Right lobe of liver (tissue), 4 donors: ENCODE data around the gene GOLGA7B.

Experiments
- POLR2A ChIP-seq: fragments of 450-650 bp; IDR thresholded peaks from one replicate; pipeline ENCODE4 v1.6.1; 2017; ENCODE audit warnings: antibody characterized with exemption, mild to moderate bottlenecking
- TF ChIP-seq, protein P1 (sequence below), 4 donors: fragments of 200-600 bp in 3 of 4; fragments of 450-650 bp in 1 of 4; IDR thresholded peaks; one replicate each; pipeline versions ENCODE4 v1.5.1 to v1.8.0; 2016 to 2022; ENCODE audit warnings: antibody characterized with exemption in 4 of 4, mild to moderate bottlenecking in 2 of 4
- donor health status: DM: no; HTN: no; CAD: no.
- donor health status: DM: no; HTN: no; CAD: no.
- donor health status: DM: no; HTN: yes; CAD: no.

DNA sequence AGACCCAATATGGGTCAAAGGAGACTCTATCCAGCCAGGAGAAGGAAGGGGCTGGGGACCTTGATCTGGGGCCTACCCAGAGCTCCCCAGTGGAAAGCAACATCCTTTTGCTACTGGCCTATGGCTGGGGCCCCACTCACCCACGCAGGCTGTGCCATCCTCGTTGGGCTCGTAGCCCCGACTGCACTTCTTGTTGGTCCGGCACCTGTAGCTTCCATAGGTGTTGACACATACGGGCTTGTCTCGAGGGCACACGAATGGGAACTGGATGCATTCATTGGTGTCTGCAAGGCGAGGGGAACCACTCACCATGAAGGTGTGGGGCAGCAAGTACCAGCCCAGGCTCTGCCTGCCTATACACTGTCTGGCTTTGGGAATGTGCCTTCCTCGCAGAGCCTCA lies 30.5 kb downstream of the GOLGA7B start:
- TF ChIP-seq, protein P1, sequence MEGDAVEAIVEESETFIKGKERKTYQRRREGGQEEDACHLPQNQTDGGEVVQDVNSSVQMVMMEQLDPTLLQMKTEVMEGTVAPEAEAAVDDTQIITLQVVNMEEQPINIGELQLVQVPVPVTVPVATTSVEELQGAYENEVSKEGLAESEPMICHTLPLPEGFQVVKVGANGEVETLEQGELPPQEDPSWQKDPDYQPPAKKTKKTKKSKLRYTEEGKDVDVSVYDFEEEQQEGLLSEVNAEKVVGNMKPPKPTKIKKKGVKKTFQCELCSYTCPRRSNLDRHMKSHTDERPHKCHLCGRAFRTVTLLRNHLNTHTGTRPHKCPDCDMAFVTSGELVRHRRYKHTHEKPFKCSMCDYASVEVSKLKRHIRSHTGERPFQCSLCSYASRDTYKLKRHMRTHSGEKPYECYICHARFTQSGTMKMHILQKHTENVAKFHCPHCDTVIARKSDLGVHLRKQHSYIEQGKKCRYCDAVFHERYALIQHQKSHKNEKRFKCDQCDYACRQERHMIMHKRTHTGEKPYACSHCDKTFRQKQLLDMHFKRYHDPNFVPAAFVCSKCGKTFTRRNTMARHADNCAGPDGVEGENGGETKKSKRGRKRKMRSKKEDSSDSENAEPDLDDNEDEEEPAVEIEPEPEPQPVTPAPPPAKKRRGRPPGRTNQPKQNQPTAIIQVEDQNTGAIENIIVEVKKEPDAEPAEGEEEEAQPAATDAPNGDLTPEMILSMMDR (IDR thresholded peaks at IDR 0.05) = no peak
- no peak for TF ChIP-seq POLR2A
